ENCODE data around the gene MRTFB.
A peak's percentile ranks its signal among the peaks of the same experiment; 100 is the strongest.

GRCh38 chr16:14186007-14186794 is 115.1 kb downstream of the MRTFB start:
- peak; percentile 22 to 33 (median 27) for TF ChIP-seq CTCF (IDR thresholded peaks at IDR 0.05)
- no peak for TF ChIP-seq POLR2A (IDR thresholded peaks at IDR 0.05)
